NCI-H526 (cell line): ENCODE data around the gene SLC46A1.

Experiments used
- DNase-seq, 2 experiments: peaks; one replicate each; lab custom pipeline; 2025; lab: John Stamatoyannopoulos, UW

The SLC46A1 gene

GRCh38 chr17:28404461-28404811 is 1.6 kb downstream of the SLC46A1 start:
- DNase-seq = no peak

GRCh38 chr17:28404007-28404406 is 2.0 kb downstream of the SLC46A1 start:
- no peak for DNase-seq

GRCh38 chr17:28402844-28403243 is 3.2 kb downstream of the SLC46A1 start:
- no peak for DNase-seq

GRCh38 chr17:28402224-28402630 is 3.8 kb downstream of the SLC46A1 start:
- no peak for DNase-seq

- no peak for DNase-seq
Measured at GRCh38 chr17:28399808-28400207, 6.2 kb downstream of the SLC46A1 start.

- DNase-seq = no peak
Measured at GRCh38 chr17:28398280-28398981, 7.6 kb downstream of the SLC46A1 start.

GRCh38 chr17:28397687-28398279 is 8.2 kb downstream of the SLC46A1 start:
- no peak for DNase-seq

GRCh38 chr17:28397275-28397674 is 8.7 kb downstream of the SLC46A1 start:
- no peak for DNase-seq

- no peak for DNase-seq
Measured at GRCh38 chr17:28396635-28397239, 9.3 kb downstream of the SLC46A1 start.

- no peak for DNase-seq
Measured at GRCh38 chr17:28395968-28396367, 10.0 kb downstream of the SLC46A1 start.

- no peak for DNase-seq
Measured at GRCh38 chr17:28395426-28395825, 10.6 kb downstream of the SLC46A1 start.

- DNase-seq = no peak
Measured at GRCh38 chr17:28394337-28395116, 11.5 kb downstream of the SLC46A1 start.

- DNase-seq = no peak
Measured at GRCh38 chr17:28392491-28392890, 13.5 kb downstream of the SLC46A1 start.

- DNase-seq = no peak
Measured at GRCh38 chr17:28391401-28391800, 14.6 kb downstream of the SLC46A1 start.

GRCh38 chr17:28390984-28391383 is 15.0 kb downstream of the SLC46A1 start:
- no peak for DNase-seq

GRCh38 chr17:28390563-28390962 is 15.4 kb downstream of the SLC46A1 start:
- no peak for DNase-seq

GRCh38 chr17:28390141-28390540 is 15.9 kb downstream of the SLC46A1 start:
- DNase-seq = no peak

GRCh38 chr17:28388106-28388505 is 17.9 kb downstream of the SLC46A1 start:
- no peak for DNase-seq

- DNase-seq = no peak
Measured at GRCh38 chr17:28386391-28386790, 19.6 kb downstream of the SLC46A1 start.

GRCh38 chr17:28385406-28385805 is 20.6 kb downstream of the SLC46A1 start:
- peak in 1 of 2 experiments; percentile 70 for DNase-seq

- peak in 1 of 2 experiments; percentile 79 for DNase-seq
Measured at GRCh38 chr17:28385037-28385400, 21.0 kb downstream of the SLC46A1 start.

- DNase-seq = peak; percentile 82 to 92
Measured at GRCh38 chr17:28384281-28385036, 21.6 kb downstream of the SLC46A1 start.
